Testis (tissue), 3 donors: ENCODE data around the gene IL18RAP. TPM values are rescaled to one million over a fixed set of nuclear protein-coding genes. Genes with fewer than 3 reads are reported as not detected.

ENCODE experiments used
- DNase-seq: peaks from one replicate; pipeline ENCODE4 v3.0.0-alpha.2; 2019
- H3K27ac ChIP-seq, 2 donors: fragments of 200-600 bp; sonication (generic); one replicate each; pipeline ENCODE4 v1.5.1; 2019
- H3K27me3 ChIP-seq: fragments of 200-600 bp; sonication (generic); one replicate; pipeline ENCODE4 v1.5.1; 2019
- H3K36me3 ChIP-seq: fragments of 200-600 bp; sonication (generic); one replicate; pipeline ENCODE4 v1.5.1; 2017; ENCODE audit warnings: low read depth; ENCODE audit errors: missing control alignments
- H3K4me1 ChIP-seq: fragments of 200-600 bp; sonication (generic); one replicate; pipeline ENCODE4 v1.5.1; 2019
- H3K4me3 ChIP-seq, 2 donors: fragments of 200-600 bp; sonication (generic); one replicate each; pipeline ENCODE4 v1.5.1; 2017 to 2019
- H3K9me3 ChIP-seq: fragments of 200-600 bp; sonication (generic); one replicate; pipeline ENCODE4 v1.5.1; 2017
- POLR2A ChIP-seq: fragments of 450-650 bp; IDR thresholded peaks from one replicate; pipeline ENCODE4 v1.6.1; 2017; ENCODE audit warnings: antibody characterized with exemption, mild to moderate bottlenecking, moderate library complexity
- WGBS, 2 donors: methylation state at CpG; one replicate each; pipeline ENCODE4 v1.1.5; 2018; 5-methylcytosine and 5-hydroxymethylcytosine counted together
- intact Hi-C: fragments of 100-400 bp; cut with DNase I; formaldehyde crosslinking; loops from one replicate; pipeline ENCODE4 v1.15.1; 2023; ENCODE audit warnings: low total_unique reads
- polyA plus RNA-seq: library from polyadenylated mRNA; stranded (reverse); fragments of 350-450 nt; fragmentation: Illumina TruSeq; extraction: RNeasy Lipid Tissue Mini Kit (QIAGEN cat#74804); gene quantifications from one replicate; pipeline ENCODE4 v1.2.3, GENCODE V29; 2014; ENCODE audit warnings: low read depth, low replicate concordance; ENCODE audit not compliant: insufficient read depth
- total RNA-seq, 2 donors: library from RNA; depleted of rRNA; stranded (reverse); fragments of >200 nt; gene quantifications; one replicate each; pipeline ENCODE4 v1.2.3, GENCODE V29; 2016
- TF ChIP-seq, protein P1 (sequence below), 3 experiments: fragments of 450-650 bp in 2 of 3; fragments of 200-600 bp in 1 of 3; sonication (generic) in 1 of 3; IDR thresholded peaks; one replicate each; pipeline ENCODE4 v1.5.1; 2016 to 2019; ENCODE audit warnings: antibody characterized with exemption in 3 of 3, mild to moderate bottlenecking in 2 of 3, moderate library complexity in 1 of 3

Gene IL18RAP
- total and polyA plus RNA-seq, 3 donors from 2014 or later, result 0.16 to 2.4 (median 0.47) TPM

DNA sequence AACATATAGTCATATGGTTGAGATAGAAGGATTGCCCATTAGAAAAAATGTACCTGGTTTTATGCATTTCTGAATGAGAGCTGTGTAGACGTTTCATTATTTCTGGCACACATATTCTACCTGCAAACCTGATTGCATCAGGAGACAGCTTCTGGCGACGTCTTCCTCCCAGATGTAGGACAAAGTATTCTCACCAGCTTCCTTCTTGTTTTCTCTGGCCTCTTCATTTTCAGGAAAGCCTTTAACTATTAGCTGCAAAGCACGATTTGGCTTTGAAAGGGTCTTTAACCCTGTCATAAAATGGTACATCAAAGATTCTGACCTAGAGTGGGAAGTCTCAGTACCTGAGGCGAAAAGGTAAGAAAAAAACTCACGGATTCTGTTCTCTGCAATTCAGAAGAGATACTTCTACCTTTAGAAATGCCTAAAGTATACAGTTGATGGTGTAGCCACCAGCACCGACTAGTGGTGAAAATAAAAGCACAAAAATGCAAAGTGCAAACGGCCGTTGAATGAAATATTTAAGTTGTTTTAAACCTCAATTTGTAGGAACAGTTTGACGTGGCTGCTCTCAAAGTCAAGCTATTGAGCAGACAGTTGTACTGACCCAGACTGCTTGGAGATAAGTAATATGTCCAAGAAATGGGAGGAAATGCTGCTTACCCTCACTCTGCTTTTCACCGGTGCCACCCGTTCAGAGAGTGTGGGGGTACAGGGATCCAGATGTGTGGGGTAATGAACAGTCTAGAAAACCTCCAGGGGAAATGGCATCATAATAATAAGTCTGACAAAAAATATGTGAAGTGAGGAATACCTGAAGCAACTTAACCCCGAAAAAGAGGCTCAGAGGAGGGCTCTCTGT is 20.2 kb downstream of the IL18RAP start:
- Histone ChIP-seq H3K27ac (no peak overlapping the region), H3K9me3 (no peaks in the 10 kb centered on the region), H3K27me3 (no peaks in the 10 kb centered on the region), H3K36me3 (no peaks in the 10 kb centered on the region), H3K4me3 (no peak overlapping the region), H3K4me1 (no peaks in the 10 kb centered on the region)
- TF ChIP-seq POLR2A, result no peak
- TF ChIP-seq, protein P1, sequence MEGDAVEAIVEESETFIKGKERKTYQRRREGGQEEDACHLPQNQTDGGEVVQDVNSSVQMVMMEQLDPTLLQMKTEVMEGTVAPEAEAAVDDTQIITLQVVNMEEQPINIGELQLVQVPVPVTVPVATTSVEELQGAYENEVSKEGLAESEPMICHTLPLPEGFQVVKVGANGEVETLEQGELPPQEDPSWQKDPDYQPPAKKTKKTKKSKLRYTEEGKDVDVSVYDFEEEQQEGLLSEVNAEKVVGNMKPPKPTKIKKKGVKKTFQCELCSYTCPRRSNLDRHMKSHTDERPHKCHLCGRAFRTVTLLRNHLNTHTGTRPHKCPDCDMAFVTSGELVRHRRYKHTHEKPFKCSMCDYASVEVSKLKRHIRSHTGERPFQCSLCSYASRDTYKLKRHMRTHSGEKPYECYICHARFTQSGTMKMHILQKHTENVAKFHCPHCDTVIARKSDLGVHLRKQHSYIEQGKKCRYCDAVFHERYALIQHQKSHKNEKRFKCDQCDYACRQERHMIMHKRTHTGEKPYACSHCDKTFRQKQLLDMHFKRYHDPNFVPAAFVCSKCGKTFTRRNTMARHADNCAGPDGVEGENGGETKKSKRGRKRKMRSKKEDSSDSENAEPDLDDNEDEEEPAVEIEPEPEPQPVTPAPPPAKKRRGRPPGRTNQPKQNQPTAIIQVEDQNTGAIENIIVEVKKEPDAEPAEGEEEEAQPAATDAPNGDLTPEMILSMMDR (IDR thresholded peaks at IDR 0.05), result peak; percentile 31 to 74 (median 67)
- peak; percentile 32 for DNase-seq
- intact Hi-C loops, result no loop called here
- WGBS, 2 donors, result 37 to 46% methylated on average over 13 of the region's 13 CpGs

DNA sequence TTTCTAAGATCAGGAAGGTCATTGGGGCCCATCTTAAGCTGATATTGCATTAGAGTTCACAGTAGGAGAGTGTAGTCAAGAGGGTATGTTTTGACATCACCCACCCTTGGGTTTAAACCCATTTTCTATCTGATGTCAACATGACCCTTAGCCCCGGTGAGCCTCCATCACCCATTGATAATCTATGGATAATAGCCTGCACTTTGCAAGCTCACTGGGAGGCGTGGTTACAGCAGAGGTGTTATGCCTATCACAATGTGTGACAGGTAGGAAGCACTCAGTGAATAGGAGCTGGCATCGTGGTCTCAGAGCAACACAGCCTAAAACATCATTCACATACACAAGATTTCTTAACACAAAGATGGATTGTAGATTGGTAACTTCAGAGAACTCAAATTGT is 21.3 kb downstream of the IL18RAP start:
- intact Hi-C loops, result no loop called here
- H3K36me3 ChIP-seq, result no peaks in the 10 kb centered on the region
- no peak for DNase-seq
- H3K4me1 ChIP-seq, result no peaks in the 10 kb centered on the region
- H3K27me3 ChIP-seq, result no peaks in the 10 kb centered on the region
- no peaks in the 10 kb centered on the region for H3K9me3 ChIP-seq
- no peak for TF ChIP-seq POLR2A
- TF ChIP-seq, protein P1 (IDR thresholded peaks at IDR 0.05), result no peak
- 81 to 87% methylated on average over 3 of the region's 3 CpGs for WGBS, 2 donors
- no peak overlapping the region for H3K27ac ChIP-seq
- H3K4me3 ChIP-seq, result no peak overlapping the region

DNA sequence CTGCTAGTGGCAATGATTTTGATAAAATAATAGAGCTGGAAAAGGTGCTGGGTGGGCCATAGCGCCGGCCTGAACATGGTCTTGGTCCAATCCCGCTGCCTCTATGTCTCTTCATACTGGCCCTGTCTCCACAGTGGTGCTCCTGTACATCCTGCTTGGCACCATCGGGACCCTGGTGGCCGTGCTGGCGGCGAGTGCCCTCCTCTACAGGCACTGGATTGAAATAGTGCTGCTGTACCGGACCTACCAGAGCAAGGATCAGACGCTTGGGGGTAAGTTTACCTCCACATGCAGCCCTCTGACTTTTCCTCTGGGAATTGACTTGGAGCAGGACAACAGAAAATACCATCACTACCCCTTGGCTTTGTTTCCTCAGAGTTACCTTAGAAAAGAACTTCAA is 24.0 kb downstream of the IL18RAP start:
- 59 to 77% methylated on average over 9 of the region's 9 CpGs for WGBS, 2 donors
- intact Hi-C loops, result no loop called here
- H3K9me3 ChIP-seq, result no peaks in the 10 kb centered on the region

DNA sequence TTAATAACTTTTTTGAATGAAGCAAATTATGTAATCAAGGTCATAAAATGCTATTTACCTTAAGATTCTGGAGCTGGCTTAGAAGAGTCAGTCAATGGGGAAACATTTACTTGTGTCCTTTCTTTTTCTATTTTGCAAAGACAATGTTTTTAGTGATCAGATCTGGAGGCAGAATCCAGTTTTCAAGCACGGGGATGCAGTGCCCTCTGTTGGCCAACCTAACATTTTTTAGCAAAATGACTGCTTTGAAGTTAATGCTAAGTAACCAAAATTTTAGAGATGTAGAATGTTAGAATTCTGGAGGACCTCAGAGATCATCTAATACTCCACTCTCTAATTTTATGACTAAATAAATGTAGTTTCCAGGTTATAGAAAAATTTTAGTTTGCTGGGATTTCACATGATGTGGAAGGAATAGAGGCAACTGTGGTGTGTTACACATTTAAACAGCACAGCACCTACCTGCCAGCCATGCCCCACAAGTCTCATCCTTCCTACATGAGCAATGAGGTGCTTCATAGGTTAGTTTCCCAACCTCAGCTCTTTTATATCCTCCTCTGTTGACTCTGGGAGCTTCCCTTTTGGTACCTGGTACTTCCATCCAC is 26.5 kb downstream of the IL18RAP start:
- Histone ChIP-seq H3K9me3 (no peaks in the 10 kb centered on the region), H3K27ac (no peak overlapping the region), H3K36me3 (no peaks in the 10 kb centered on the region), H3K4me1 (no peaks in the 10 kb centered on the region), H3K4me3 (no peak overlapping the region), H3K27me3 (no peaks in the 10 kb centered on the region)
- TF ChIP-seq, protein P1 (IDR thresholded peaks at IDR 0.05), result peak in 2 of 3 experiments; percentile 44 to 62
- no peak for TF ChIP-seq POLR2A
- intact Hi-C loops, result no loop called here
- peak; percentile 59 for DNase-seq
- 17% methylated on average over 1 of the region's 1 CpG for WGBS, 2 donors

More for the DNA sequence above, 24.0 kb downstream of the IL18RAP start:
- no peaks in the 10 kb centered on the region for H3K36me3 ChIP-seq
- no peak for DNase-seq
- no peaks in the 10 kb centered on the region for H3K4me1 ChIP-seq
- no peaks in the 10 kb centered on the region for H3K27me3 ChIP-seq
- no peak overlapping the region for H3K4me3 ChIP-seq
- no peak overlapping the region for H3K27ac ChIP-seq
- TF ChIP-seq, protein P1 (IDR thresholded peaks at IDR 0.05), result no peak
- no peak for TF ChIP-seq POLR2A
